ENCODE measurements around the gene ASTN2.

ASTN2 gene

DNA sequence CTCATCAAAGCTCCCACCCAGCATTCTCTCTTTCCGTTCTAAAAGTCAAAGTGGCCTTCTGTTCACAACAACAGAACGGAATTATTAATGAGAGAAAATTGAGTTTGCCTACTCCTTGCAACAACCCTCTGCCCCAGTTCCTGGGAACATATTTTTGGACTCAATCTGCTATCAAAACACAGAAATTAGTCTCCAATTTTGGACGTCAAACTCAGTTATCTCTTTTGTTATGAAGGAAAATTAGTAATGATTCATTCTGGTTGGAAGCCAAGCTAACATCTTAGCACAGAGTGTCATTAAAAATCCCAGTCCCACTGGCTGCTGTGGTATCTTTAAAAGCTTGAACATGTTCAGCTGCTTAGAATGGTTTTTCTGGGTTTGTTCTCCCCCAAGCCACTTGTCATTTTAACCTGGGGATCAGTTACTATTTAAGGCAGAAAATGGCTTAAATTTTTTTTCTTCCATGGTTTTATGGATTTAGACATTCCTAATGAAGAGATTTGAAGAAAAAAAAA lies 384.5 kb downstream of the ASTN2 start:
- TF ChIP-seq TAF1 (IDR thresholded peaks at IDR 0.05; ENCODE audit: borderline replicate concordance, insufficient read depth, low read length) (no peak), POLR2AphosphoS5 (IDR thresholded peaks at IDR 0.05; ENCODE audit: low read depth, low read length) (no peak), SIN3A (IDR thresholded peaks at IDR 0.05; ENCODE audit: borderline replicate concordance, insufficient read depth, low read length) (no peak), FOXP2 (optimal IDR thresholded peaks at IDR 0.05; ENCODE audit: borderline replicate concordance, extremely low read depth, extremely low read length, insufficient read depth) (no peak)
- TF ChIP-seq, protein P1, sequence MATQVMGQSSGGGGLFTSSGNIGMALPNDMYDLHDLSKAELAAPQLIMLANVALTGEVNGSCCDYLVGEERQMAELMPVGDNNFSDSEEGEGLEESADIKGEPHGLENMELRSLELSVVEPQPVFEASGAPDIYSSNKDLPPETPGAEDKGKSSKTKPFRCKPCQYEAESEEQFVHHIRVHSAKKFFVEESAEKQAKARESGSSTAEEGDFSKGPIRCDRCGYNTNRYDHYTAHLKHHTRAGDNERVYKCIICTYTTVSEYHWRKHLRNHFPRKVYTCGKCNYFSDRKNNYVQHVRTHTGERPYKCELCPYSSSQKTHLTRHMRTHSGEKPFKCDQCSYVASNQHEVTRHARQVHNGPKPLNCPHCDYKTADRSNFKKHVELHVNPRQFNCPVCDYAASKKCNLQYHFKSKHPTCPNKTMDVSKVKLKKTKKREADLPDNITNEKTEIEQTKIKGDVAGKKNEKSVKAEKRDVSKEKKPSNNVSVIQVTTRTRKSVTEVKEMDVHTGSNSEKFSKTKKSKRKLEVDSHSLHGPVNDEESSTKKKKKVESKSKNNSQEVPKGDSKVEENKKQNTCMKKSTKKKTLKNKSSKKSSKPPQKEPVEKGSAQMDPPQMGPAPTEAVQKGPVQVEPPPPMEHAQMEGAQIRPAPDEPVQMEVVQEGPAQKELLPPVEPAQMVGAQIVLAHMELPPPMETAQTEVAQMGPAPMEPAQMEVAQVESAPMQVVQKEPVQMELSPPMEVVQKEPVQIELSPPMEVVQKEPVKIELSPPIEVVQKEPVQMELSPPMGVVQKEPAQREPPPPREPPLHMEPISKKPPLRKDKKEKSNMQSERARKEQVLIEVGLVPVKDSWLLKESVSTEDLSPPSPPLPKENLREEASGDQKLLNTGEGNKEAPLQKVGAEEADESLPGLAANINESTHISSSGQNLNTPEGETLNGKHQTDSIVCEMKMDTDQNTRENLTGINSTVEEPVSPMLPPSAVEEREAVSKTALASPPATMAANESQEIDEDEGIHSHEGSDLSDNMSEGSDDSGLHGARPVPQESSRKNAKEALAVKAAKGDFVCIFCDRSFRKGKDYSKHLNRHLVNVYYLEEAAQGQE (IDR thresholded peaks at IDR 0.05; ENCODE audit: insufficient read depth in 1 of 2, low read depth in 2 of 2, low read length in 2 of 2): no peak

DNA sequence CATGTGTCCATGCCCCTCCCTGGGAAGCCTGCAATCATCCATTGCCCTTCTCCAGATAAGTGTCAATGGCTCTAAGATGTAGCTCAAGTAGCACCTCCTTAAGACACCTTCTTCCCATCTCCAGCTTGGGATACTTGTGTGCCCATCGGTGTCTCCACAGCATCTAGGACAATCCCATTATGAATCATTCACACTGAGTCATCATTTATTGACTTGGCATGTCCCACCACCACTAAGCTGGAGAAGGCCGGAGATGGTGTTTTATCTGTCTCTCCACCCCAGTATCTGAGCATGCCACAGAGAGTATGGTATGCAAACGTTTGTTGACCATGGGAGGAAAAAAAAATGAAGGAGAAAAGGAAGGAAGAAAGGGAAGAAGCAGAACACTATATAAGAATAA lies 385.5 kb downstream of the ASTN2 start:
- TF ChIP-seq TAF1 (IDR thresholded peaks at IDR 0.05; ENCODE audit: borderline replicate concordance, insufficient read depth, low read length): no peak
- TF ChIP-seq POLR2AphosphoS5 (IDR thresholded peaks at IDR 0.05; ENCODE audit: low read depth, low read length): no peak
- no peak for TF ChIP-seq FOXP2 (optimal IDR thresholded peaks at IDR 0.05; ENCODE audit: borderline replicate concordance, extremely low read depth, extremely low read length, insufficient read depth)
- TF ChIP-seq SIN3A (IDR thresholded peaks at IDR 0.05; ENCODE audit: borderline replicate concordance, insufficient read depth, low read length): no peak
- TF ChIP-seq, protein P1 (IDR thresholded peaks at IDR 0.05; ENCODE audit: insufficient read depth in 1 of 2, low read depth in 2 of 2, low read length in 2 of 2): no peak

DNA sequence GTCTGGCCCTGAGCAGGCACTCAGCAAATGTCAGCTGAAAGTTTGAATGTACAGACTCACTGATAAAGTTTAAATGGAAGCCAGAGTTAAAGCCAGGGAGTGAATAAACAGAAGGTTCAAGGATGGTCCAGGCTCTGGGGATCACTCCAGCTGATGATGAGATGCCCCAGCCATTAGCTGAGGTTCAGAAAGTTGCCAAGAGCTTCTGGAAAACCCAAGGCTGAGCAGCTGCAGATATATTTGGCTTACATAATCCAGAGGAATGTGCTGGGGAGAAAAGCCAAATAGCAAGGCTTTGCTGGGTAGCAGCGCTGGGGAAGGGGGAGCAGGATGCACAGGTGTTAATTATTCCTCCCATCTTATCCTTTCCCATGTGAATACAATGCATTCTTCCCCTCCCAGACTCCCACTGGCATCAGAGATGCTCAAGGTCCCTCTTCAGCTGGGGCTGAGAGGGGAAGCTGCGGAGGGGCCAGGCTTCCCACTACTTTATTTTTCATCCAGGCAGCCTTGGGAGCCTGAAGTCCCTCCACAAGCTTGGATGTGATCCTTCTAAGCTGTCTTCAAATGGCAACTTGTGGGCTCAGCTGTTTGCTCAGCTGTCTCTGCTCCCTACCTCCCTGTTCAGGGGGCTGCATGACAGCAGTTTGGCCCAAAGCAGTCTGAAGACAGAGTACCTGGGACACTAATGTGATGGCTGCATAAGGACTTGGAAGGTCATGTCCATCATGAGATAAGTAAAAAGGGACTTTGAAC lies 386.6 kb downstream of the ASTN2 start:
- TF ChIP-seq FOXP2 (optimal IDR thresholded peaks at IDR 0.05; ENCODE audit: borderline replicate concordance, extremely low read depth, extremely low read length, insufficient read depth) (no peak), POLR2AphosphoS5 (IDR thresholded peaks at IDR 0.05; ENCODE audit: low read depth, low read length) (no peak), TAF1 (IDR thresholded peaks at IDR 0.05; ENCODE audit: borderline replicate concordance, insufficient read depth, low read length) (no peak), SIN3A (IDR thresholded peaks at IDR 0.05; ENCODE audit: borderline replicate concordance, insufficient read depth, low read length) (no peak)
- TF ChIP-seq, protein P1 (IDR thresholded peaks at IDR 0.05; ENCODE audit: insufficient read depth in 1 of 2, low read depth in 2 of 2, low read length in 2 of 2): no peak

DNA sequence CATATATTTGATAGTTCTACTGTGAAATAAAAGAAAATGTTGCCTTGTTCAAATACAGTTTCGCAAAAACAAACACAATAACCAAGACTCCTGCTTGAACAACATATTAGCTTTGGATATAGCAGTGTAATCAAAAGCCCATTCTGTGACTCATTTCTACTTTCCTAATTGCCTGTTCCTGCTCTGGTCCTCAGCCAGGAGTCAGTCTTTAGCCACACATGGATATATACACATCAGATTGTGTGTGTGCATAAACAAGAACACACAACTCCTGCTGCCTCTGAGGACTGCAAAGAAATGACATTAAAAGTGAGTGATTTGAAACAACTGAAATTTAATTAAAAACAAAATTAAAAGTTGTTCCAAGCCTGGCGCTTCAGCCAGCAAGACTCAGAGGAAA lies 393.0 kb downstream of the ASTN2 start:
- TF ChIP-seq SIN3A (IDR thresholded peaks at IDR 0.05; ENCODE audit: borderline replicate concordance, insufficient read depth, low read length): no peak
- no peak for TF ChIP-seq TAF1 (IDR thresholded peaks at IDR 0.05; ENCODE audit: borderline replicate concordance, insufficient read depth, low read length)
- TF ChIP-seq FOXP2 (optimal IDR thresholded peaks at IDR 0.05; ENCODE audit: borderline replicate concordance, extremely low read depth, extremely low read length, insufficient read depth): no peak
- TF ChIP-seq, protein P1 (IDR thresholded peaks at IDR 0.05; ENCODE audit: insufficient read depth in 1 of 2, low read depth in 2 of 2, low read length in 2 of 2): no peak
- no peak for TF ChIP-seq POLR2AphosphoS5 (IDR thresholded peaks at IDR 0.05; ENCODE audit: low read depth, low read length)

All from PFSK-1 (cell line).